ENCODE measurements around the gene CAPZA1.

Gene CAPZA1

DNA sequence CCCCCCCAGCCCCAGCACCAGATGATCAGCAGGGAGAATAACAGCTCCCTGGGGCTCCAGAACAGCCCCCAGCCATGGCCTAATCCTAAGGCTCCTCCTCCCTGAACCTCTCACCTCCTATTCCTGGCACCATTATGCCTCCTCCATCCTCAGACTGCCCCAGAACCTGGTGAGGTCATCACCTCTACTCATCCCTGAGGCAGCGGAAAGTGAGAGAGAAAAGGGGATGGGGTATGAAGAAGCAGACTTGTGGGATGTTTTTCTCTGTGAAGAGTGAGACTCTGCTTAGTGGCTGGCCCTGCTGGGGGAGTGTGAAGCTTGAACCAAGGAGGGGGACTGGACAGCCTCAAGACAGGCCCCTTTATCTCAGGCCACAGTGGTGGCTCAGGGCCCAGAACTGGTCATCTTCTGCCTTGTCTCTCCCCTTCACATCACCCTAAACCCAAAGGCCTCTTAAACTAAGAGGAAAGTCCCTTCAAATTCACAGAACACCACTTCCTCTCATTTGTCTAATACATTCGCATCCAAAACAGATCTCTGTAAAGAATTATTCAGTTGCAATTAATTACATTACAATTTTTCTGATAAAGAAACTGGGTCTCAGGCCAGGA lies 97.7 kb downstream of the CAPZA1 start:
- DNase-seq = no peak

DNA sequence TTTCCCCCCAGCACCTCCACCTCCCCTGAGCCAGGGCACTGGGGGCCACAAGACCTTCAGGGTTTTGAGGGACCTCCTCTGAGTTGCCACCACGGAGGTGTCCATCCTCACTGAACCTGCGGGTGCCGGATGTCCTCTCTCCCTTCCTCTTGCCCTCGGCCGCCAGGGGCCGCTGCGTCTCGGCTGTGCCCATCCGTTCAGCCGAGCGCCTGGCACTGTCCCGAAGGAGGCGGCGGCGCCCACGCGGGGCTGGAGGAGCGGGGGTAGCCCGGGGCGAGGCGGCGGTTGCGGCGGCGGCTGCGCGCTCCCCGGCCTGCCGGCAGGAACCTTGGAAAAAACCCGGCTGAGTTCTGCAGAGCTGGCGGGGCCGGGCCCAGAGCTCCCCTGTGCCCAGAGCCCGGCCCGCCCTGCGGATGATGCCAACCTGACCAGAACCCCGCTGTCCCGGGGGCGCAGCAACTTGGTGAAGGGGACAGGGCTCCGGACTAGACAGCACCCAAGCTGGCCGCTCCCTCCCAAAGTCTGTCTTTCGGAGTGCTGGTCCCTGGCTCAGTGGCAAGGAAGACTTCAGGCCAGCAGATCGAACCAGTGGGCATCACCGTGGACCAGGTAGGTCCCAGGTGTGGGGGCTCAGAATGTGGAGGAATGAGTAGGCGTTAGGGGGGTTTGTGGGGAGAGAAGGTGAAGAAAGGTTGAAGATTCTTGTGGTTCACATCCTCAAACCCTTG lies 99.2 kb downstream of the CAPZA1 start:
- peak; percentile 87 for DNase-seq

- DNase-seq = no peak
These were observed 100.1 kb downstream of the CAPZA1 start for GRCh38 chr1:112719706-112720105.

DNA sequence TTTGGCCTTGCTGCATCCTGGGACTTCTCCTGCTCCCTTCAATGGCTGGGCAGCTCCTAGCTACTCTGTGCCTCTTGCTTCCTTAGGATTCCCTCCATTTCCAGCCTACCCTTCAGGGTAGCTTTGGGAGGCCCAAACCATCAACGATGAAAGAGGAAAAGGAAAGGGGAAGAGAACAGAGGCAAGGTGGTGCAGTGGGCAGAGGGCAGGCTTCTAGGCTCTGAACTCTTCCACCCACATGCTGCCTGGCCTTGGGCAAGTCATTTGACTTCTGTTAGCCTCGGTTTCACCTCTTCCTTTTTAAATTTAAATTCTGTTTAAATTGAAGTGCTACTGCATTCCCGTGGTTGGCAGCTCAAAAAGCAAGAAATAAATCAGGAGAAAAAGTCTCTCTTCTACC lies 101.2 kb downstream of the CAPZA1 start:
- DNase-seq = no peak
